Loucy (cell line): ENCODE data around the gene LAIR2.

Experiments
- EZH2phosphoT487 ChIP-seq: fragments of 200-600 bp; IDR thresholded peaks from 2 replicates; pipeline ENCODE4 v1.6.1; 2018; ENCODE audit warnings: antibody characterized with exemption, mild to moderate bottlenecking, moderate library complexity, borderline replicate concordance
- TF ChIP-seq, protein P1 (sequence below): fragments of 200-600 bp; sonication (generic); conservative IDR thresholded peaks from 2 replicates; pipeline ENCODE4 v1.5.1; 2014; ENCODE audit warnings: mild to moderate bottlenecking, antibody characterized with exemption, low read length

DNA sequence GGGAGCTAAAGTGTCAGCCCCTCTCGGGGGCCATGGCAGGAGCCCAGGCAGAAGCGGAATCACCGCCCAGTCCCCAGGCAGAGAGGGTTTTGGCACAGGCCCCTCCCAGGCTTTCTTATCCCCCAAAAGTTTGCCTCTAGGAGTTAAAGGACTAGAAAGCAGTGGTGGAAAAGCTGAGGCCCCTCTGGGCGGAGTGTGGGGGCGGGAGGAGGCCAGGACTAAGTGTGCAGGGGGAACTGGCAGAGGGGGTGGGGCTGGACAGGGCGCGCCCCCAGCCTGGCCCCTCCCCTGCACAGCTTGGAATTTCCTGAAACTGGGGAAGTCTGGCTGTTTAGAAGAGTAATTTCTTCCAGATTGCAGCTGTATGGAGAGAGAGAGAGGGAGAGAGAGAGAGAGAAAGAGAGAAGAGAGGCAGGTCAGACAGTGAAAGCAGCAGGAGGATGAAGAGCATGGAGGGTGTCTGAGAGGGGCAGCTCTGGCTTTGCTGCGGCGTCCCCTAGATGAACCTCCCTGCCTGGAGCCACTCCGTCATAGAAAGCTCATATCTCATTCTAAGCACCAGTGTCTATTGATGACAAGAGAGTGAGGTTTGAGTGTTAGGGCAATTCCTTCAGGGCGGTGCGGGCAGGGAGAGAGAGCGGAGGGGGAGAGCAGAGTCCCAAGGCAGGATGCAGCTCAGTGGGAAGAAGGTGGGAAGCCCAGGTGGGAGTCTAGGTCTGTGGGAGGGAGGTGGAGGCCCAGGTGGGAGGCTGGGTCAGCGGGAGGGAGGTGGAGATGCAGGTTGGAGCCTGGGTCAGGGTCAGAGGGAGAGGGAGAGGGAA lies 29.4 kb upstream of the LAIR2 start, which contains the start of gene CDC42EP5:
- TF ChIP-seq, protein P1, sequence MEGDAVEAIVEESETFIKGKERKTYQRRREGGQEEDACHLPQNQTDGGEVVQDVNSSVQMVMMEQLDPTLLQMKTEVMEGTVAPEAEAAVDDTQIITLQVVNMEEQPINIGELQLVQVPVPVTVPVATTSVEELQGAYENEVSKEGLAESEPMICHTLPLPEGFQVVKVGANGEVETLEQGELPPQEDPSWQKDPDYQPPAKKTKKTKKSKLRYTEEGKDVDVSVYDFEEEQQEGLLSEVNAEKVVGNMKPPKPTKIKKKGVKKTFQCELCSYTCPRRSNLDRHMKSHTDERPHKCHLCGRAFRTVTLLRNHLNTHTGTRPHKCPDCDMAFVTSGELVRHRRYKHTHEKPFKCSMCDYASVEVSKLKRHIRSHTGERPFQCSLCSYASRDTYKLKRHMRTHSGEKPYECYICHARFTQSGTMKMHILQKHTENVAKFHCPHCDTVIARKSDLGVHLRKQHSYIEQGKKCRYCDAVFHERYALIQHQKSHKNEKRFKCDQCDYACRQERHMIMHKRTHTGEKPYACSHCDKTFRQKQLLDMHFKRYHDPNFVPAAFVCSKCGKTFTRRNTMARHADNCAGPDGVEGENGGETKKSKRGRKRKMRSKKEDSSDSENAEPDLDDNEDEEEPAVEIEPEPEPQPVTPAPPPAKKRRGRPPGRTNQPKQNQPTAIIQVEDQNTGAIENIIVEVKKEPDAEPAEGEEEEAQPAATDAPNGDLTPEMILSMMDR, result no peak
- TF ChIP-seq EZH2phosphoT487, result no peak
